Astrocyte (in vitro differentiated cells and primary cell): Measurements from ENCODE around the gene LRCH4. TPM values are rescaled to one million over a fixed set of nuclear protein-coding genes. Genes with fewer than 3 reads are reported as not detected.

ENCODE experiments used
- DNase-seq: peaks from one replicate; pipeline ENCODE4 v3.0.0-alpha.2; 2010; ENCODE audit warnings: low read depth
- FAIRE-seq: peaks from 2 replicates; lab custom pipeline; 2011; peaks lifted over from hg19 to GRCh38; lab: Jason Lieb, UNC
- H2AFZ ChIP-seq: 2 replicates; pipeline ENCODE4 v1.6.0; 2012; ENCODE audit warnings: low read depth, low read length, inconsistent platforms
- H3K27ac ChIP-seq: 2 replicates; pipeline ENCODE4 v1.5.1; 2011; ENCODE audit warnings: low read depth, low read length, inconsistent platforms
- H3K27me3 ChIP-seq: 2 replicates; pipeline ENCODE4 v1.6.0; 2011; ENCODE audit warnings: low read length, inconsistent platforms; ENCODE audit not compliant: insufficient read depth
- H3K36me3 ChIP-seq: 2 replicates; pipeline ENCODE4 v1.5.1; 2011; ENCODE audit warnings: low read length, inconsistent platforms; ENCODE audit not compliant: insufficient read depth
- H3K4me1 ChIP-seq: 2 replicates; pipeline ENCODE4 v1.5.1; 2011; ENCODE audit warnings: low read length, inconsistent platforms; ENCODE audit not compliant: insufficient read depth
- H3K4me2 ChIP-seq: 2 replicates; pipeline ENCODE4 v1.6.0; 2012; ENCODE audit warnings: low read length, inconsistent platforms
- H3K4me3 ChIP-seq: 2 replicates; pipeline ENCODE4 v1.5.1; 2011; ENCODE audit warnings: low read depth, mild to moderate bottlenecking, low read length, inconsistent platforms; ENCODE audit not compliant: insufficient read depth
- H3K79me2 ChIP-seq: 2 replicates; pipeline ENCODE4 v1.6.0; 2012; ENCODE audit warnings: mild to moderate bottlenecking, low read length, inconsistent platforms; ENCODE audit not compliant: insufficient read depth
- H3K9ac ChIP-seq: 2 replicates; pipeline ENCODE4 v1.6.0; 2012; ENCODE audit warnings: mild to moderate bottlenecking, low read length, inconsistent platforms
- H3K9me3 ChIP-seq: 2 replicates; pipeline ENCODE4 v1.5.1; 2012; ENCODE audit warnings: low read depth, mild to moderate bottlenecking, low read length, inconsistent platforms; ENCODE audit not compliant: insufficient read depth
- H4K20me1 ChIP-seq: 2 replicates; pipeline ENCODE4 v1.6.0; 2012; ENCODE audit warnings: low read length, inconsistent platforms; ENCODE audit not compliant: insufficient read depth
- H3K27ac Mint-ChIP-seq: one replicate; pipeline ENCODE4 v1.8.0; 2021; ENCODE audit warnings: mild to moderate bottlenecking, mixed read lengths; ENCODE audit not compliant: unreplicated experiment
- H3K27me3 Mint-ChIP-seq: one replicate; pipeline ENCODE4 v1.8.0; 2021; ENCODE audit warnings: low read depth, mixed read lengths; ENCODE audit not compliant: unreplicated experiment
- H3K36me3 Mint-ChIP-seq: one replicate; pipeline ENCODE4 v1.8.0; 2021; ENCODE audit warnings: low read depth, mixed read lengths; ENCODE audit not compliant: unreplicated experiment
- H3K4me1 Mint-ChIP-seq: one replicate; pipeline ENCODE4 v1.8.0; 2021; ENCODE audit warnings: low read depth, mixed read lengths; ENCODE audit not compliant: unreplicated experiment
- H3K4me3 Mint-ChIP-seq: one replicate; pipeline ENCODE4 v1.8.0; 2021; ENCODE audit warnings: mild to moderate bottlenecking, moderate library complexity, mixed read lengths; ENCODE audit not compliant: unreplicated experiment
- H3K9me3 Mint-ChIP-seq: one replicate; pipeline ENCODE4 v1.8.0; 2021; ENCODE audit warnings: mild to moderate bottlenecking, mixed read lengths; ENCODE audit not compliant: unreplicated experiment
- CTCF ChIP-seq: IDR thresholded peaks from 2 replicates; pipeline ENCODE4 v1.5.1; 2011; ENCODE audit warnings: low read depth, mild to moderate bottlenecking, inconsistent platforms, low read length, moderate library complexity; ENCODE audit not compliant: insufficient read depth
- EZH2 ChIP-seq: IDR thresholded peaks from 2 replicates; pipeline ENCODE4 v1.6.1; 2012; ENCODE audit warnings: mild to moderate bottlenecking, low read length, inconsistent platforms; ENCODE audit not compliant: insufficient read depth
- total RNA-seq: library from RNA; stranded (reverse); gene quantifications from 2 replicates; pipeline ENCODE4 v1.2.1, GENCODE V29; 2021

LRCH4 gene
- total RNA-seq, 1 donor from 2014 or later = 62.5 TPM

- H3K4me3 ChIP-seq = no peak overlapping the region
- no peak for DNase-seq
- no peak overlapping the region for H3K4me3 Mint-ChIP-seq
- H3K27ac Mint-ChIP-seq = no peak overlapping the region
- H3K4me1 ChIP-seq = peaks cover 29% of the 10 kb centered on the region
- peaks cover 6% of the 10 kb centered on the region for H3K4me1 Mint-ChIP-seq
- H4K20me1 ChIP-seq = no peaks in the 10 kb centered on the region
- H2AFZ ChIP-seq = no peak overlapping the region
- H3K9ac ChIP-seq = no peak overlapping the region
- H3K9me3 Mint-ChIP-seq = no peaks in the 10 kb centered on the region
- no peak for TF ChIP-seq CTCF
- no peak for TF ChIP-seq EZH2
- H3K36me3 Mint-ChIP-seq = no peaks in the 10 kb centered on the region
- no peaks in the 10 kb centered on the region for H3K9me3 ChIP-seq
- H3K27ac ChIP-seq = no peak overlapping the region
- no peak for FAIRE-seq
- H3K4me2 ChIP-seq = no peak overlapping the region
- H3K36me3 ChIP-seq = no peaks in the 10 kb centered on the region
- no peaks in the 10 kb centered on the region for H3K27me3 ChIP-seq
- peaks cover 5% of the 10 kb centered on the region for H3K27me3 Mint-ChIP-seq
- H3K79me2 ChIP-seq = no peaks in the 10 kb centered on the region
Measured at GRCh38 chr7:100568176-100568895, 17.6 kb downstream of the LRCH4 start.

GRCh38 chr7:100567751-100568175 lies 18.2 kb downstream of the LRCH4 start:
- Histone ChIP-seq H3K4me2 (no peak overlapping the region), H3K79me2 (no peaks in the 10 kb centered on the region), H3K4me1 (peaks cover 29% of the 10 kb centered on the region), H3K9me3 (no peaks in the 10 kb centered on the region), H3K36me3 (no peaks in the 10 kb centered on the region), H4K20me1 (no peaks in the 10 kb centered on the region), H3K9ac (no peak overlapping the region), H2AFZ (no peak overlapping the region), H3K27ac (no peak overlapping the region), H3K4me3 (no peak overlapping the region), H3K27me3 (no peaks in the 10 kb centered on the region)
- Mint-ChIP-seq H3K4me1 (peaks cover 6% of the 10 kb centered on the region), H3K36me3 (peaks cover 2% of the 10 kb centered on the region), H3K9me3 (no peaks in the 10 kb centered on the region), H3K27me3 (peaks cover 6% of the 10 kb centered on the region), H3K4me3 (no peak overlapping the region), H3K27ac (no peak overlapping the region)
- DNase-seq = no peak
- no peak for FAIRE-seq
- TF ChIP-seq CTCF = no peak
- TF ChIP-seq EZH2 = no peak
